HFFc6 (cell line): ENCODE measurements around the gene KIAA1755. TPM values are rescaled to one million over a fixed set of nuclear protein-coding genes. Genes with fewer than 3 reads are reported as not detected.

ENCODE experiments used
- DNase-seq: peaks from one replicate; pipeline ENCODE4 v3.0.0-alpha.2; 2018
- H3K27ac Mint-ChIP-seq: 2 replicates; pipeline ENCODE4 v1.8.0; 2020; ENCODE audit warnings: mild to moderate bottlenecking, mixed read lengths
- H3K27me3 Mint-ChIP-seq: 2 replicates; pipeline ENCODE4 v1.8.0; 2021; ENCODE audit warnings: mild to moderate bottlenecking, moderate library complexity, mixed read lengths; ENCODE audit not compliant: insufficient read depth
- H3K36me3 Mint-ChIP-seq: 2 replicates; pipeline ENCODE4 v1.8.0; 2021; ENCODE audit warnings: low read depth, mixed read lengths
- H3K4me1 Mint-ChIP-seq: 2 replicates; pipeline ENCODE4 v1.8.0; 2020; ENCODE audit warnings: low read depth, mixed read lengths
- H3K4me3 Mint-ChIP-seq: 2 replicates; pipeline ENCODE4 v1.8.0; 2020; ENCODE audit warnings: mild to moderate bottlenecking, moderate library complexity, mixed read lengths
- H3K9me3 Mint-ChIP-seq: 2 replicates; pipeline ENCODE4 v1.8.0; 2020; ENCODE audit warnings: mild to moderate bottlenecking, mixed read lengths
- total RNA-seq, 6 experiments: library from RNA; stranded (reverse); fragmentation: NEBNext Ultra II Directional; extraction: Animal tissue kit (Norgen Biotek cat#: 25700); gene quantifications; 2 replicates in 1 of 6; 3 replicates in 5 of 6; pipeline ENCODE4 v1.2.3, GENCODE V29; 2021
- TF ChIP-seq, protein P1 (sequence below): fragments of 200-600 bp; sonication (generic); IDR thresholded peaks from 2 replicates; pipeline ENCODE4 v1.5.0; 2021; ENCODE audit warnings: antibody characterized with exemption, mild to moderate bottlenecking

The KIAA1755 gene
- total RNA-seq, 6 experiments from 2014 or later, result 1.2 to 4.4 (median 2.2) TPM

DNA sequence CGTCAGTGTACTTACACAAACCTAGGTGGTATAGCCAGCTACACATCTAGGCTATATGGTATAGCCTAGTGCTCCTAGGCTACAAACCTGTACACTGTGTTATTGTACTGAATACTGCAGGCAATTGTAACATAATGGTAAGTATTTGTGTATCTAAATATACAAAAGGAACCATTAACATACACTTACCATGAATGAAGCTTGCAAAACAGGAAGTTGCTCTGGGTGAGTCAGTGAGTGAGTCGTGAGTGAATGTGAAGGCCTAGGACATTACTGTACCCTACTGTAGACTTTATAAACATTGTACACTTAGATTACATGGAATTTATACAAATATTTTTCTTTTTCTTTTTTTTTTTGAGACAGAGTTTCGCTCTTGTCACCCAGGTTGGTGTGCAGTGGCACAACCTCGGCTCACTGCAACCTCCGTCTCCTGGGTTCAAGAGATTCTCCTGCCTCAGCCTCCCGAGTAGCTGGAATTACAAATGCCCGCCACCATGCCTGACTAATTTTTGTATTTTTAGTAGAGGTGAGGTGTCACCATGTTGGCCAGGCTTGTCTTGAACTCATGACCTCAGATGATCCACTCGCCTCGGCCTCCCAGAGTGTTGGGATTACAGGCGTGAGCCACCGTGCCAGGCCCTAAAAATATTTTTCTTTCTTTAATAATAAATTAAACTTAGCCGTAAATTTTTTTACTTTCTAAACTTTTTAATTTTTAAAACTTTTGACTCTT lies 15.4 kb upstream of the KIAA1755 start:
- Mint-ChIP-seq H3K9me3 (peaks cover 14% of the 10 kb centered on the region; the same call in 1 of the 2 replicates), H3K27me3 (no peaks in the 10 kb centered on the region), H3K36me3 (peaks cover 15% of the 10 kb centered on the region), H3K4me3 (peak overlapping the region; percentile 52; the same call in 1 of the 2 replicates), H3K27ac (peak overlapping the region; percentile 92), H3K4me1 (peaks cover 93% of the 10 kb centered on the region)
- peak; percentile 91 for DNase-seq
- TF ChIP-seq, protein P1, sequence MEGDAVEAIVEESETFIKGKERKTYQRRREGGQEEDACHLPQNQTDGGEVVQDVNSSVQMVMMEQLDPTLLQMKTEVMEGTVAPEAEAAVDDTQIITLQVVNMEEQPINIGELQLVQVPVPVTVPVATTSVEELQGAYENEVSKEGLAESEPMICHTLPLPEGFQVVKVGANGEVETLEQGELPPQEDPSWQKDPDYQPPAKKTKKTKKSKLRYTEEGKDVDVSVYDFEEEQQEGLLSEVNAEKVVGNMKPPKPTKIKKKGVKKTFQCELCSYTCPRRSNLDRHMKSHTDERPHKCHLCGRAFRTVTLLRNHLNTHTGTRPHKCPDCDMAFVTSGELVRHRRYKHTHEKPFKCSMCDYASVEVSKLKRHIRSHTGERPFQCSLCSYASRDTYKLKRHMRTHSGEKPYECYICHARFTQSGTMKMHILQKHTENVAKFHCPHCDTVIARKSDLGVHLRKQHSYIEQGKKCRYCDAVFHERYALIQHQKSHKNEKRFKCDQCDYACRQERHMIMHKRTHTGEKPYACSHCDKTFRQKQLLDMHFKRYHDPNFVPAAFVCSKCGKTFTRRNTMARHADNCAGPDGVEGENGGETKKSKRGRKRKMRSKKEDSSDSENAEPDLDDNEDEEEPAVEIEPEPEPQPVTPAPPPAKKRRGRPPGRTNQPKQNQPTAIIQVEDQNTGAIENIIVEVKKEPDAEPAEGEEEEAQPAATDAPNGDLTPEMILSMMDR, result no peak

DNA sequence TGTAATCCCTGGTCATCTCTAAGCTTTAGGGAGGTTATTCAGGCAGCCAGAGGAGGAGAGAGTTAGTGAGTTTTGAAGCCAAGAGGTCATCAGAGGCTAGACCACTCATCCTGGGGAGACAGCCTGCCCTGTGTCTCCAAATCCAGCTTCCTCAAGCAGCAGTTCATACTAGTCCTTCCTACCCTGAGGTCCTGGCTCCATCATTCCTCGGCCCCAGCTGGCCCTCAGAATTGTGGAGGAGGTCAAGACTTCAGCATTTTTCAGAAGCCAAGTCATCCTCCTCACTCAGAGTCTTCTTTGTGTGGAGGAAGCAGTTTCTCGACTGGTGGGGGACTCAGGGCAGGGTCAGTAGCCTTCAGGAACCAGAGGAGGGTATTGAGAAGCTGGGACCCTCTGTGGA lies 12.4 kb upstream of the KIAA1755 start:
- H3K4me1 Mint-ChIP-seq, result peaks cover 82% of the 10 kb centered on the region
- TF ChIP-seq, protein P1, result no peak
- DNase-seq, result peak; percentile 61
- peak overlapping the region; percentile 82 for H3K27ac Mint-ChIP-seq
- peaks cover 13% of the 10 kb centered on the region; the same call in 1 of the 2 replicates for H3K9me3 Mint-ChIP-seq
- H3K36me3 Mint-ChIP-seq, result peaks cover 21% of the 10 kb centered on the region
- no peaks in the 10 kb centered on the region; the same call in 1 of the 2 replicates for H3K27me3 Mint-ChIP-seq
- H3K4me3 Mint-ChIP-seq, result peak overlapping the region; percentile 55

DNA sequence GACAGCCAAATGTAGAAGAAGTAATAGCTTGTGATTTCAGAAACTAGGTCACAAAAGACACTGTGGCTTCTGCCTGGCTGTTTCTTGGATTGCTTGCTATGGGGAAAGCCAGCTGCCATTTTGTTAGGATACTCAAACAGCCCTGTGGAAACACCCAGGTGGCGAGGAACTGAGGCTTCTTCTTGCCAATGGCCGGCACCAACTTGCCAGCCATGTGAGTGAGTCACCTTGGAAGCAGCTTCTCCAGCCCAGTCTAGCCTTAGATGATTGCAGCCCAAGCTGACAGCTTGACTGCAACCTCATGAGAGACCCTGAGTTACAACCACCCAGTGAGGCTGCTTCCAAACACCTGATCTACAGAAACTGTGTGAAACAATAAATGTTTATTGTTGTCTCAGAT lies 11.9 kb upstream of the KIAA1755 start:
- Mint-ChIP-seq H3K27ac (peak overlapping the region; percentile 82), H3K4me3 (peak overlapping the region; percentile 55), H3K27me3 (no peaks in the 10 kb centered on the region; the same call in 1 of the 2 replicates), H3K9me3 (peaks cover 13% of the 10 kb centered on the region; the same call in 1 of the 2 replicates), H3K4me1 (peaks cover 76% of the 10 kb centered on the region), H3K36me3 (peaks cover 21% of the 10 kb centered on the region)
- TF ChIP-seq, protein P1, result no peak
- peak; percentile 43 for DNase-seq

DNA sequence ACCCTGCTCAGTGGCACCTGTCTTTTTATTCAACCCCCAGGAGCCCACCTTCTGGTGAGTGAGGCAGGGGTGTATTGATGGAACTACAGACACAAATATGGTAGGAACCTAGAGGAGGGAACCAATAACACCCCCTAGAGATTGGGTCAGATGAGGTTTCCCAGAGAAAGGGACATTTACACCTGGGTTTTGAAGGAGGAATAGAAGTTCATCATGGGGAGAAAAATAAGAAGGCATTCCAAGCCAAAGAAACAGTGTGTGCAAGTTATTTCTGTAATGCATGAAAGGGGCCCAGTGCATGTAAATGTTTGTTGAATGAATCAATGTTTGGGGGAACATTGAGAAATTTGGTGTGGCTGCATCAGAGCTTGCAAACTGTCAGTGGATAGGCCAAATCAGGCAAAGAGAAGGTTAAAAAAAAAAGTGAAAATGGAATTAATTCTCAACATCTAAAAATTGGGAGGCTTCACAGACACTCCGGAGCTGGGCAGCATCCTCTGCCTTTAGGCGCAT lies 11.1 kb upstream of the KIAA1755 start:
- no peaks in the 10 kb centered on the region; the same call in 1 of the 2 replicates for H3K27me3 Mint-ChIP-seq
- peaks cover 13% of the 10 kb centered on the region; the same call in 1 of the 2 replicates for H3K9me3 Mint-ChIP-seq
- peak overlapping the region; percentile 71 for H3K4me3 Mint-ChIP-seq
- TF ChIP-seq, protein P1, result no peak
- DNase-seq, result peak; percentile 20
- H3K27ac Mint-ChIP-seq, result peak overlapping the region; percentile 82
- peaks cover 21% of the 10 kb centered on the region for H3K36me3 Mint-ChIP-seq
- H3K4me1 Mint-ChIP-seq, result peaks cover 73% of the 10 kb centered on the region

DNA sequence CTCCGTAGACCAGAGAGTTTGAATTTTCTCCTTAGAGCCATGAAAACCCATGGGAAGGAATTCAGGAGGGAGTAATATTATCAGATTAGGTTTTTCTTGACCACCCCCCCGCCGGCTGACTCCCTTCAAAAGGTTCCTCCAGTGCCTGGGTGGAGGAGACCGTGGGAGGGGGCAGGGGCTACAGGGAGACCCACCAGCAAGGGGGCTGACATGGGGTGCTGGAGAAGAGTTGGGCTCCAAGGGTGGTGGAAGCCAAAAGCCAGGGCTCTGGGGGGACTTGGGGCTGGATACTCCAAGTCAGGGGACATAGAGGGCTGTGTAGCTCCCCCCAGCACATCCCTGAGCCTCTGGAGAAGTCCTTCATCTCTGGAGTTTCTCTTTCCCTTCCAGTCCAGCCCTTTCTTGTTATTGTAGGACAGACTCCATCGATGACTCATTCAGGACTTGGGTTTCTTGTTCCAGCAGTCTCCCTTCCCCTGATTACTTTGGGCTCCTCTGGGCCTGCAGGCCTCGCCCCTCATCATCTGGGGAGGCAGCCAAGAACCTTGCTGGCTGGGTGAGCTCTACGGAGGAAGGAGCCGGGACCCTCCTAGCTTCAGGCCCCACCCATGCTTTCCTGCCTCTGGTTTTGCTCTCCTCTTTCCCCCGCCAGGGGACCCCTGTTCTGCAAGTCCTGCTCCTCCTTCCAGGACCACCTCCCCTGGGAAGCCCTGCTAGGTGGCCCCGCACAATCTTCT lies 10.5 kb upstream of the KIAA1755 start:
- peaks cover 68% of the 10 kb centered on the region for H3K4me1 Mint-ChIP-seq
- peak; percentile 89 for DNase-seq
- H3K9me3 Mint-ChIP-seq, result peaks cover 13% of the 10 kb centered on the region; the same call in 1 of the 2 replicates
- H3K4me3 Mint-ChIP-seq, result peak overlapping the region; percentile 71
- TF ChIP-seq, protein P1, result no peak
- H3K27ac Mint-ChIP-seq, result peak overlapping the region; percentile 82
- H3K27me3 Mint-ChIP-seq, result no peaks in the 10 kb centered on the region; the same call in 1 of the 2 replicates
- peaks cover 21% of the 10 kb centered on the region for H3K36me3 Mint-ChIP-seq
